Vagina (tissue), 2 donors: ENCODE measurements around the gene ZMYM2.

ENCODE experiments used
- CTCF ChIP-seq, 3 experiments: fragments of 450-650 bp in 2 of 3; fragments of 200-600 bp in 1 of 3; sonication (generic) in 1 of 3; IDR thresholded peaks; one replicate each; pipeline ENCODE4 v1.5.1; 2017 to 2019; ENCODE audit warnings: antibody characterized with exemption in 3 of 3, mild to moderate bottlenecking in 2 of 3, moderate library complexity in 2 of 3
- POLR2AphosphoS5 ChIP-seq, 2 donors: sonication (generic); formaldehyde crosslinking; IDR thresholded peaks; one replicate each; pipeline ENCODE4 v1.9.0; 2017; ENCODE audit warnings: antibody characterized with exemption in 2 of 2, mild to moderate bottlenecking in 2 of 2, low read depth in 1 of 2; ENCODE audit not compliant: insufficient read depth in 1 of 2

GRCh38 chr13:20121159-20121525 is 162.6 kb downstream of the ZMYM2 start:
- TF ChIP-seq CTCF (IDR thresholded peaks at IDR 0.05) (no peak), POLR2AphosphoS5 (IDR thresholded peaks at IDR 0.05; ENCODE audit: insufficient read depth in 1 of 2, low read depth in 1 of 2) (no peak)
